Superior temporal gyrus (tissue), 1 donor: ENCODE results near the gene KCTD15.

Source experiments
- DNase-seq: peaks from one replicate; pipeline ENCODE4 v3.0.0-alpha.2; 2016; ENCODE audit errors: extremely low spot score

Gene KCTD15

DNA sequence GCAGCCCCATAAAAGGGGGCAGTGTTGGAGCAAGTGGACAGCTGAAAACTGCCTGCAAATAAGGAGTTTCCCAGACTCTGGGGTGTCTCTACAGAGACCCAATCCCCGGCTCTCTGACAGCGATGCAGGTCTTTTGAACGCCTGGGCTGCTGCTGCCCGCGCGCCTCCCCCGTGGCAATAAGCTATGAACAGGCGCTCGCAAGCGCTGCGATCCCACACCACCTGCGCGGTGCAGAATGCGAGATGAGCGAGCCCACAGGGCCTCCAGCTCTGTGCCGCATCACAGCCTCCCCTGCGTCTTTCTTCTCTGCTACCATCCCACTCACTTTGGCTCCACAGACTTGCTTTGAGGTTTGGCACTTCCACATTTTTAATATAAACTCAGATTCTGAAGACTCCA lies 62.3 kb downstream of the KCTD15 start:
- no peak for DNase-seq

DNA sequence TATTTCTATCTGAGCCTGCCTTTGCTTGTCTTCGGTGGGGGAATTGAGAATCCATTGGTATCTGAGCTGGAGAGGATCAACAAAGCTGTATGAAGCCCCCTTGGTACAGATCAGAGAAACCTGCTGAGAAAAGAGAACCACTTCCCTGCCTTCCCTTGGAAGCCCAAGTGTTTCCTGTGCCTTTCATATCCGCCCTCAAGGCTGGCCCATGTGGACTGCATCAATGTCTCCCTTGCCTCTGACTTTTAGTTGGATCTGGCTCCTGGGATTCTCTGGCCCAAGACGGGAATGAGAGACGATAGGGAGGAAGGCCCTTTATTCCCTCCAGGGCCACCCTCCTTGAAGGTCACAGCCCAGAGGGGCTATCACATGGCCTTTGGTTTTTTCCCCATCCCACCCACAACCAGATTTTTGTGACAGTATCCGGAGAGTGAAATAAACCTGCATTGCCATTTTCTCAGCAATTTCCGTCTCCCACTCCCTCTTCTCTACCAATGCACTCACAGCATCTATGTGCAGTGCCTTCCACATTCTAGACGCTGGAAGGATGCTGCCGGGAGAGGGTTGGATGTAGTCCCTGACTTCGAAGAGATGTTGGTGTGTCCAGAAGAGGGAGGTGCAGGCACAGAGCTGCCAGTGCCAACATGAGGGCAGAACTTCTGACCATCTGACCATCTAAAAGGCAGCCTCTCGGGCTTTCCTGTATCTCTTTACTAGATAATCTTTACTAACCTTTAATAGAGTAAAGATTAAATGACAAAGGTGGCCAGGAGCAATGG lies 63.8 kb downstream of the KCTD15 start:
- DNase-seq = no peak

DNA sequence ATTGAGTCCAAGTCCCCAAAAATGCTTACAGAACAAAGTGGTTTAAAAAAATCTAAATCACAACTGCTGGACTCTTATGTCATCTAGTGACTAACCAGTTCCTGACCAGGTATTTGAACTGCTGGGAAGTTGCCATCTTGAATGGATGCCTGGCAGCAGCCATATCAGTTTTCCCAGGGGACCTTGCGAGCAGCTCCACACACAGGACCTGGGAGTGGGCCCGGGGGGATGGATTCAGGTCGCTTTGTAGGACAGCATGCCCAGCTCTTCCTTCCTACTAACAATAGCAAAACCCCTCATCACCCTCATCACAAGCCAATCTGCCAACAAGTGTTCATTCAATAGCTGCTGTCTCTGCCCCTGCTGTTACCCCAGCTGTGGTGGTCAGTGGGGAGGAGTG lies 65.3 kb downstream of the KCTD15 start:
- no peak for DNase-seq

DNA sequence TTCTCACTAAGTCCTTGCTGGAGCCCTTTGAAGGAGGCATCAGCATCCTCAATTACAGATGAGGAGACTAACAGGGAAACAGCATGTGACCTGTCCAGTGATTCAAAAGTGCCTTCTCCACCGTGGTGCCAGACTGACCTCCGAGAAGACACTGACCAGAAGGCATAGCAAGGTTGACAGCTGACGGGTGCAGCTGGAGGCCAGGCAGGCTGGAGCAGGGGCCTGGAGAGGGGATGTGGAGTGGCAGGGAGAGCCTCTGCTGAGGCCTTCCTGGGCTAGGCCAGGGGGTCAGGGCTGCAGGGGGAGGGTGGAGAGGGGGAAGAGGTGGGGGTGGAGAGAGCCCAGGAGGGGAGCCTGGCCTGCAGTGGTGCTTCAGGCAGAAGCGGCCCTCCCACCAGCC lies 66.3 kb downstream of the KCTD15 start:
- no peak for DNase-seq

DNA sequence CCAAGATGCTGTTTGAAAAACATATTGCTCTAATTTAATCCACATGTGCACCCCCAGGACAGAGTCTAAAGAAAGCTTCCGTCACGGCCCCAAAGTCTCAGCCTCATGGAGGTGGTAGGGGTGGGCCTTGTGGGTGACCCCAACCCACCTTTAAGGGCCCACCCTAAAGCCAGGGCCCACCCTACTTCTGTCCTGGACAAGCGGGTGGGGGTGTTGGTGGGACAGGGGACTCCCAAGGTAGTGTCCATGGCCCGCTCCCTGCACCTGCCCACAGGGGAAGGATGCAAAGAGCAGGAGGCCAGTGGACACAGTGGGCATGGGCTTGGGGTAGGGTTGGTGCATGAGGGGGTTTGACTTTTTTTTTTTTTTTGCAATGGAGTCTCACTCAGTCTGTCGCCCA lies 66.8 kb downstream of the KCTD15 start:
- DNase-seq = no peak

DNA sequence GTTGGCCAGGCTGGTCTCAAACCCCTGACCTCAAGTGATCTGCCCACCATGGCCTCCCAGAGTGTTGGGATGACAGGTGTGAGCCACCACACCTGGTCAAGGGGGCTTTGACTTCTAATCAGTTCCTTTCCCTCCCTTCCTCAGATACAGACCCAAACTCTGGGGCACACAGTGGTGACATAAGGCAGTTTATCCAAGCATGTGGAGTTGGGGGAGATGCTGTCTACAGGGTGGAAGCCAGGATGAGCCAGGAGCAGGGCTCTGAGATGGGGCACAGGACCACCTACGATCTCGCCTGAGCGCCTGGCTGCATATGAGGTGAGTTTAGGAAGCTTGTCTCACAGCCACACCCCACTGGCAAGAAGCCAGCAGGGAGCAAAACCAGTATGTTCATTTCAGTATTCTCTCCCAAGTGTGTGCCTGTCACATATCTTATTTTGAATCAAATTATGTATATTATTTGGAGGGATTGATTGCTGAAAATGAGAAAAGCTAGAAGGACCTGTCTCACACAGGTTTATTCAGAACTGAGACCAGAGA lies 67.7 kb downstream of the KCTD15 start:
- no peak for DNase-seq

DNA sequence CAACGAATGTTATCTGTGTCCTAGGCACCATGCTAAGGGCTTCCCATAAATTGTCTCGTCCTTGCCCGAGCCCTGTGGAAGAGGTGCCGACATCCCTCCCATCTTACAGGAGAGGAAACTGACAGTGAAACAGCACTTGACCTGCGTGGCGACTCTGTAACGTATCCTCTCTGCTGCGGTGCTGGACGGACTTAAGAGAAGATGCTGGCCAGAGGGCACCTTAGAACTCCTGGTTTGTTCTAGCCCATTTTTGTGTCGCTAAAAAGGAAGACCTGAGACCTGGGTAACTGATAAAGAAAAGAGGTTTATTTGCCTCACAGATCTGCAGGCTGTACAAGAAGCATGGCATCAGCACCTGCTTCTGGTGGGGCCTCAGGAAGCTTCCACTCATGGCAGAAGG lies 68.6 kb downstream of the KCTD15 start:
- no peak for DNase-seq
